Duodenal mucosa (tissue), 2 donors: ENCODE results near the gene ITGB5.
"Not testable (repeated sequence)": the region's sequence is repeated elsewhere in the genome, so short reads cannot be mapped to it uniquely, and the experiment has no call there.

Experiments
- H3K27ac ChIP-seq: one replicate; pipeline ENCODE4 v1.7.0; 2013; ENCODE audit warnings: low read depth, low read length
- H3K27me3 ChIP-seq, 2 donors: one replicate each; pipeline ENCODE4 v1.7.0; 2013; ENCODE audit warnings: low read length in 2 of 2, control low read depth in 1 of 2; ENCODE audit not compliant: insufficient read depth in 2 of 2, control insufficient read depth in 1 of 2
- H3K36me3 ChIP-seq, 2 donors: one replicate each; pipeline ENCODE4 v1.7.0; 2013; ENCODE audit warnings: low read length in 2 of 2, control low read depth in 1 of 2; ENCODE audit not compliant: insufficient read depth in 2 of 2, control insufficient read depth in 1 of 2
- H3K4me1 ChIP-seq, 2 donors: one replicate each; pipeline ENCODE4 v1.7.0; 2013; ENCODE audit warnings: low read length in 2 of 2, control low read depth in 1 of 2; ENCODE audit not compliant: insufficient read depth in 2 of 2, control insufficient read depth in 1 of 2
- H3K4me3 ChIP-seq, 2 donors: one replicate each; pipeline ENCODE4 v1.7.0; 2013; ENCODE audit warnings: low read length in 2 of 2, low read depth in 1 of 2
- H3K9ac ChIP-seq, 2 donors: one replicate each; pipeline ENCODE4 v1.7.0; 2013; ENCODE audit warnings: low read length in 2 of 2, low read depth in 1 of 2
- H3K9me3 ChIP-seq, 2 donors: one replicate each; pipeline ENCODE4 v1.7.0; 2013; ENCODE audit warnings: low read length in 2 of 2, control low read depth in 1 of 2; ENCODE audit not compliant: control insufficient read depth in 1 of 2

The ITGB5 gene

GRCh38 chr3:124759666-124760401 is 127.3 kb downstream of the ITGB5 start:
- H3K9me3 ChIP-seq = no peaks in the 10 kb centered on the region
- H3K4me1 ChIP-seq = peaks cover 6 to 11% of the 10 kb centered on the region in 2 donors
- H3K27me3 ChIP-seq = no peaks in the 10 kb centered on the region

GRCh38 chr3:124758851-124759635 is 128.1 kb downstream of the ITGB5 start:
- H3K9ac ChIP-seq = no peak overlapping the region
- H3K4me3 ChIP-seq = no peak overlapping the region
- H3K36me3 ChIP-seq = peaks cover 7 to 11% of the 10 kb centered on the region in 2 donors
- H3K27me3 ChIP-seq = no peaks in the 10 kb centered on the region
- H3K4me1 ChIP-seq = peaks cover 6 to 11% of the 10 kb centered on the region in 2 donors
- H3K27ac ChIP-seq = no peak overlapping the region
- H3K9me3 ChIP-seq = no peaks in the 10 kb centered on the region

More at GRCh38 chr3:124759666-124760401, 127.3 kb downstream of the ITGB5 start:
- H3K27ac ChIP-seq = no peak overlapping the region
- H3K36me3 ChIP-seq = peaks cover 12 to 19% of the 10 kb centered on the region in 2 donors
- no peak overlapping the region for H3K9ac ChIP-seq
- no peak overlapping the region for H3K4me3 ChIP-seq

- H3K27me3 ChIP-seq, H3K27ac ChIP-seq, H3K9ac ChIP-seq, H3K4me3 ChIP-seq, H3K9me3 ChIP-seq, H3K36me3 ChIP-seq: not testable (repeated sequence)
- H3K4me1 ChIP-seq = peaks cover 6 to 11% of the 10 kb centered on the region in 2 donors
Measured at GRCh38 chr3:124757926-124758325, 129.2 kb downstream of the ITGB5 start.

- no peaks in the 10 kb centered on the region for H3K4me1 ChIP-seq
- no peak overlapping the region for H3K9ac ChIP-seq
- no peak overlapping the region for H3K4me3 ChIP-seq
- no peak overlapping the region for H3K27ac ChIP-seq
- no peaks in the 10 kb centered on the region for H3K9me3 ChIP-seq
- H3K36me3 ChIP-seq = peaks cover 0 to 7% of the 10 kb centered on the region in 2 donors
- H3K27me3 ChIP-seq = no peaks in the 10 kb centered on the region
Measured at GRCh38 chr3:124752051-124752450, 135.1 kb downstream of the ITGB5 start.

- Histone ChIP-seq H3K27ac (no peak overlapping the region), H3K36me3 (peaks cover 1 to 12% of the 10 kb centered on the region in 2 donors), H3K27me3 (no peaks in the 10 kb centered on the region), H3K9ac (no peak overlapping the region), H3K9me3 (no peaks in the 10 kb centered on the region), H3K4me1 (no peaks in the 10 kb centered on the region), H3K4me3 (no peak overlapping the region)
Measured at GRCh38 chr3:124751501-124751900, 135.7 kb downstream of the ITGB5 start.

GRCh38 chr3:124749877-124750276 is 137.3 kb downstream of the ITGB5 start:
- H3K9me3 ChIP-seq, H3K27ac ChIP-seq, H3K4me1 ChIP-seq, H3K4me3 ChIP-seq, H3K27me3 ChIP-seq, H3K9ac ChIP-seq: not testable (repeated sequence)
- H3K36me3 ChIP-seq = peaks cover 14 to 26% of the 10 kb centered on the region in 2 donors

GRCh38 chr3:124748560-124749198 is 138.5 kb downstream of the ITGB5 start:
- Histone ChIP-seq H3K9me3 (no peaks in the 10 kb centered on the region), H3K27ac (no peak overlapping the region), H3K9ac (no peak overlapping the region), H3K27me3 (no peaks in the 10 kb centered on the region), H3K4me1 (no peaks in the 10 kb centered on the region), H3K36me3 (peaks cover 22 to 38% of the 10 kb centered on the region in 2 donors), H3K4me3 (no peak overlapping the region)

GRCh38 chr3:124747111-124747981 is 139.8 kb downstream of the ITGB5 start:
- Histone ChIP-seq H3K4me3 (no peak overlapping the region), H3K4me1 (no peaks in the 10 kb centered on the region), H3K27ac (no peak overlapping the region), H3K27me3 (no peaks in the 10 kb centered on the region), H3K9ac (no peak overlapping the region), H3K36me3 (peaks cover 22 to 45% of the 10 kb centered on the region in 2 donors), H3K9me3 (no peaks in the 10 kb centered on the region)

- peaks cover 31 to 61% of the 10 kb centered on the region in 2 donors for H3K36me3 ChIP-seq
- H3K4me1 ChIP-seq = no peaks in the 10 kb centered on the region
- no peaks in the 10 kb centered on the region for H3K9me3 ChIP-seq
- H3K27ac ChIP-seq = no peak overlapping the region
- H3K27me3 ChIP-seq = no peaks in the 10 kb centered on the region
- H3K4me3 ChIP-seq = no peak overlapping the region
- no peak overlapping the region for H3K9ac ChIP-seq
Measured at GRCh38 chr3:124745756-124746155, 141.4 kb downstream of the ITGB5 start.
